NCI-H187 treated with DMSO at 0.1 percent for 48 hours (cell line): ENCODE data around the gene DAAM1.

Source experiments
- DNase-seq: peaks from one replicate; lab custom pipeline; 2025; lab: John Stamatoyannopoulos, UW

The DAAM1 gene

DNA sequence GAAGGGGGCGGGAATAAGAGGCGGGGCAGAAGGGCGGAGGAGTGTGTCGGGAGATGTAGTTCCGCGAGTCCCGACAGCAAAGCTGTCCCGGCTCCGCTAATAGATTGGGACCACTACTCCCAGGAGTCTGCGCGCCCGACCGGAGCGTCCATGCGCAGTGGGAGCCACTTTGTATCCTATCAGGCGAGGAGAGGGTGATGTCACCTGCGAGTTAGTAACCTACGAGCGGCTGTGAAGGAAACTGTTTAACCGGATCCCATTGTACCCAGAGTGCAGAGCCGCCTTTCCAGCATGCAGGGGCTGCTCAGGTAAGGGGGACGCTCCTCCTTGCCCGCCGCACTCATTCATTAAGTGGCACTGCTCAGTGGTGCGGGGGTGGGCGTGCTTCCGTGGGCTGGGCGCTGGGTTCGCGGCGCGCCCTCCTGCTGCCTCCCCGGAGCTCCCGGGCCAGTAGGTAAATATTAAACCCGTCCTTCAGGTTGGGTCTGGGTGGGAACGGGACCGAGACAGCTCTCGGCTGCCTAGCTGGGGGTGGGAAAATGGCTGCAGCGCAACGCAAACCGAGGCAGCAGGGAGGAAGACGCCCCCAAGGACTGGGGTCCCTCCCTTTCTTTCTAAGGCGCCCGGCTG lies at the start of gene DAAM1:
Gene DAAM1, plus strand, starts transcription at position 207 of the 630 bp plus-strand sequence. CDS start 74,811 bp downstream, outside the sequence.
- DNase-seq: peak; percentile 96

DNA sequence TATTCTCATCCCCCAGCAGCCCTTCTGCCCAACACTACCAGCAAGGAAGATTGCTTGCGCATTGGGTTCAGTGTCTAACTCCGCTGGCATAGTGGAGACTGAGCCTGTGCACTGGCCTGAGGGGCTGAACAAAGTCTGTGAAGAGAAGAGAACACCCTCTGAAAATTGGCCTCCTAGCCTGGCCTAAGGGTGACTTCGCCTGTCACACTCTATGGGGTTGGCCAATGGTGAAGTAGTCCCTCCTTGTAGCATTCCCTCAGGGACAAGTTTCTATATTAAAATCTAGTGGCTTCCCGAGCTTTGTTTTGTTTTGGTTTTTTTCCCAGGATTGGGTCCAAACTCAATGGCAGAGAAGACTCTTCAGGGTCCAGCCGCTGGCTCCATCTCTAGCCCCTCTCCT lies 49.1 kb upstream of the DAAM1 start:
- DNase-seq: no peak

DNA sequence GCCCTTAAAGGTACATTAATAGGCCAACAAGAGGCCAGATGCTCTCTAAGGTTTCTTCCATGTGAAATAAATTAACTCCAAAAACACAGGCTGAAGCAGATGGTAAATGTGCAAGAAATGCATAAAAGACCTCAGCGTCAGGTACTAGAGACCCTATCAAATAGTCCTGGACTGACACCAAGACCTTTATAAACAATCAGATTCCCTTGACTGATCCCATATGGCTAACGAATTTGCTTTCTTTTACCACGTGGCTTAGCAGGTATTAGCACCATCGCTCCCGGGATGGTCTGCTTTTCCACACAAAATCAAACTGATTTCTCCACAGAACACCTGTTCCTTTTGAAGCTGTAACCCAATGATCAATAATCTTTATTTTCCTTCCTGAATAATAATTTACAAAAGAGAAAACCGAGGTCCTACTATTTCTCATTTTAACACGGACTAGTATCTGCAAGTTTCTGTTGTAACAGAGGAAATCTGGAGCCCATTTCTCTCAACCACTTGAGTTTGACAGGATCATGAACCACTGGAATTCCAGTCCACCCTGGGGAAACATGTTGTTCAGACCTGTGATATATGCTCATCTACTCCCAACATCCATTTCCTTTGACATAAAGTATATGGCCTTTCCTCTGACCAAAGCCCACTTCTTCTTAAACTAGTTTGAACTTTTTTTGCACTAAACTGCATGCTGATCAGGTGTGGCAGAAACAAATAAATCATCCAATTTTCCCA lies 48.2 kb upstream of the DAAM1 start:
- DNase-seq: no peak

DNA sequence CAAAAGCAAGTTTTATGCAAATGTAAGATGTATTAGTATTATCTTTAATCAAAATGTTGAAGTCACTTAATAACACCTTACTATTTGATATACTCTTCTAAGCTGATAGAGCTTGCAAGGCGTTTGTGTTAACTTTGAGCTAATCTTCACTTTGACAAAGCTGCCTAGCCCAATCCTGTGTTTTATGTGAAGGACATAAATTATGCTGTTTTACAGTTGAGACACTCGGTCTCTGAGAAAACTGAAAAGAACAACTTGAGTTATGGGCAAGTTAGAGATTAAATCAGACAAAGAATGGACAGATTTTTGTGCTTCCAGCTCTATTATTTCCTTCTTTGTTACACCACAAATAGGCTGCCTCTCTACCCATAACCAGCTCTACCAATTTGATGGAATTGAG lies 42.0 kb upstream of the DAAM1 start:
- DNase-seq: no peak

DNA sequence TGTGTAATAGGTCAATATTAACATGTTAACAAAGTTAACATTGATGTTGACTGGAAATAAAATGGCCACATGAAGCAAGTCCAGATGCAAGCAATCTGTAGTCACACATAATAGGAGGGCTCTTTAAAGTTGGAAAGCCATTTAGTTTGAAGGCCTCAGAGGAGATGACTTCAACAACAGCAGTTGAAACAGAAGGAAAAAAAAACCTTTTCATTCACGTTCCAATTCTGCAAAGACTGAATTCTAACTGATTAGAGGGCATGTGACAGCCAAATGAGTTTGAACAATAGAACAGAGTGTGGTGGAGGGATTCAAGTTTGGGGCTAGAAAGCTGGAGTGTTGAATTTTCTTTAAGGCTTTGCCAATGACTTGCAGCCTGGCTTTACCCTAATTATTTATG lies 41.5 kb upstream of the DAAM1 start:
- DNase-seq: no peak

DNA sequence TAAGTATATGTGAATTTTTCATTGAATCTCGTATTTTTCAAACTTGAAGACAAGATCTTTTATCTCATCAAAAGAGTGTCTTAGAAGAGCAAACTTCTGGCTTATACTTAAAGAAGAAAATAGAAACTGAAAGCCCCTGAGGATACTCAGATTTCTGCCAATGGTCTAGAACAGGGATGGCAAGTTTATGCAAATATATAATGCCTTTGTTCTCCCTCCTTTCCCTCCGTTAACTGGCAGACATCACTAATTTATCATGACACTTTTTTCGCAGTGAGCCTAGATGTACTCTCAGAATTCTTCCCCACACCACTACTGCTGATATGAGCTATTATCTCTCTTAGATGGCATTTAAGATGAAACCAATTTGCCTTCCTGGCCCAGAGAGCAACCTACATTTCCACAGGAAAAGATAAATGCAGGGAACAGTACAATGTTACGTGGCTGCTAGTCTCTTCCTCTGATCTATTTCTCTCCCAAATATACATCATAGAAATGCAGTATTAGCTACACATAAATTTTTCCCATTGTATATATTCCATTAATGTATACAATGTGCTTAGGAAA lies 40.0 kb upstream of the DAAM1 start:
- no peak for DNase-seq

DNA sequence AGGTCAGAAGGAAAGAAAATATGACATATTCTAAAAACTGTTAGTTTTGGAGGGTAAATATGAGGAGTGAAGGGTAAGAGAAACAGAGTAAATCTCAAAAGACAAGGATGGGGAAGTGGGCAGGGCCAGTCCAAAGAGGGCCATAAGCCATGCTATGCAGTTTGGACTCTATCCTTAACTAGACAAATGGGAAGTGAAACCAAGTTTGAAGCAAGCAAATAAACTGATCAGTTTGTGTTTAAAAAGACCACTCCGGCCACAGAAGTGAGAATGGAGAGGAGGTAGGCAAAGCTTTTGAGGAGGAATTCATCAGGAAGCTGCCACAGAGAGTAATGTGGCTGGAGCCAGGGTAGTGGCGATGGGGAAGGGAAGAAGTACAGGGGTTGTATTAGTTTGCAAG lies 37.5 kb upstream of the DAAM1 start:
- no peak for DNase-seq

DNA sequence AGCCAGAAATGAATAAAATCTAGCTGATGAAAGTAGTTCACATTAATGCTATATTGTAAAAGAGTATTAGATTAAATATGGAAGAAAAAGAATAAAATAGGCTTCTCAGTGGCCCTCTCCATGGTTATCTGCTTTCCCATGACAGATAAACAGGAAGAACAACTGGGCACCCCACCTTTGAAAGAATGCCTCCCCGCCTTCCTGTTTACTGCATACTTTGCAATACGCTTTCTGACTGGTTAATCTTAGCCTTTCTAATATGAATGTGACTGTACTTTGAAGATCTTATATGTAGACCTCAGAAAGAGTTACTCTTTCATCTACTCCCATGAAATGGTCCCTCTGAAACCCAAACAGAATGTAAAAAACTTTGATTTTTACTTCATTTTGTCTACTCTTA lies 34.1 kb upstream of the DAAM1 start:
- no peak for DNase-seq

DNA sequence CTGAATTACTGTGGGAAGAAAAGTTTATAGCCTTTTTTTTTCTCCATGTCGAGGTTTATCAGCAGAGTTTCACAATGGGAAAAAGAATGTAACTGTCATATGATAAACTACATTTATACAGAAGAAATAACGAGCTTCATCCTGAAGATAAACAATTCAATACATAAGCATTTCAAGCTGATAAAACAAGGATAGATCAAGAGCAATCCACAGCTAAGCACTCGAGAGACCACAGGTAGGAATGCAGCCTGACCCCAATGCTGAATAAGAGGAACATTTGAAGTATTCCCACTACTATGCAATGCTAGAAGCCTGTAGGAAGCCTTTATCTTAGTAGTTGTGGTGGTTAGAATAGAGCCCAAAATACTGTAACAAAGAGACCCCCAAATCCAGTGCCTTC lies 32.6 kb upstream of the DAAM1 start:
- no peak for DNase-seq

DNA sequence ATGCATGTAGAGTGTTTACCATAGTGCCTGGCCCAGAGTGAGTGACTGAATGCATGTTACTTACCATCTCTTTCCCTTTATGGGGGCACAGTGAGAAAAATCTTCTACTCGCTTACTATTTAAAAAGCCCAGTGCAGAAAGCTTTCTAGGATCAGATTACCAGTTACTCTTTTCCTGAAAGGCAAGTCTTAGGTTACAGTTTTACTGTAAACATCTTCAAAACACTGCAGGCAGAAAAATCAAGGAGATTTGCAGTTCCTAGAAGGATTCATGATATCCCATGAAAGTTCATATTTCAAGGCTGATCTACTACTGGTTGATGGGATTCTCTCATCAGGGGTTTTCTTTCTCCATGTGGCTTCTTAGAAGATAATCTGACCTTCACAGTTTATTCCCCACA lies 29.3 kb upstream of the DAAM1 start:
- peak; percentile 77 for DNase-seq

DNA sequence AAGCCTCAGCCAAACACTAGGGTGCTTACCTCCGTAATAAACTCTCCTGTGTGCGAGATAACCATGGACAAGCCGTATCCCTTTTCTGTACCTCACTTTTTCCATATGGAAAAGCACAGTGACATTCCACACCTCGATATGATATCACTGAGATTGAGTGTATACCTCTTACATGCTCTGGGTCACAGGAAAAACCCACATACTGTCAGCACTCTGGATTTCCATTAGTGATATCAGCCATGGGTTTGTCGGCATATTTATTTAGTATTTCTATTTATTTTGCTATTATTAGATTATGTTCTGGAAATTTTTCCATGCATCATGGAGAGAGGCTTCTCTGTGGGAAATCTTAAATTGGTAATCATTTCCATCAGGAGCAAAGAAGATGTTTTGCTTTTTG lies 28.0 kb upstream of the DAAM1 start:
- DNase-seq: no peak

DNA sequence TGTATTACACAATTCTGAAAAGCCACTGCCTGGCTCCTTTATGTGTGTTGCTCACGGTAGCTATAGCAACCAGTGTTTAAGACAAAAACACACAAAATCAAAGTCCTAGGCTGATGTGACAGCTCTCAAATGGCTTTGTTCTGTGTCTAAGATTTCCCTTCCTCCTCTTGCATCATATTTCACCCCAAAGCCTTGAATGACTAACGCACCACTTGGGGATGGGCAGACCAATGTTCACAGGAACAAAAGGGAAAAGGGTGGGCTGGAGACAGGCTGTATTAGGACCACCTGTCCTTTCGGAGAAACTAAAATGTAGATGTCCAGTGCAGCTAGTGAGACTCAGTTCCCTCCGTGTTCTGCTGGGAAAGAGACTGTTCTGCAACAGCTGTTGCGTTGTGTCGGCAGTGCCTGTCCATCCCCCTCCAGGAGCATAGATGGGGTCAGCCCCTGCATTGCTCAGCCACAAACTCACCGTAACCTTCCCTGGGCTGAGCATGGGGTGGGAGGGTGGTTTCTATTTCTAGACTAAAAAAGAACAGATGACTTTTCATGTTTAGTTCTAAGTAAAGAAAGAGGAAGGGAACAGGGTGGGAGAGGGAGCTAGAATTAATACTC lies 26.8 kb upstream of the DAAM1 start:
- DNase-seq: no peak

DNA sequence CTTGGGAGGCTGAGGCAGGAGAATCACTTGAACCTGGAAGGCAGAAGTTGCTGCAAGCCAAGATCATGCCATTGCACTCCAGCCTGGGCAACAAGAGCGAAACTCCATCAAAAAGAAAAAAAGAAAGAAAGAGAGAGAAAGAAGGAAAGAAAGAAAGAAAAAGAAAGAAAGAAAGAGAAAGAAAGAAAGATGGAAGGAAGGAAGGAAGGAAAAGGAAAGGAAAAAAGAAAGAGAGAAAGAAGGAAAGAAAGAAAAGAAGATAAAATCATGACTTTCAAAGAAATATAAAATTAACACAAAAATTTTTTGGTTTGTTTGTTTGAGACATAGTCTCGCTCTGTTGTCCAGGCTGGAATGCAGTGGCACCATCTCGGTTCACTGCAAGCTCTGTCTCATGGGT lies 22.2 kb upstream of the DAAM1 start:
- DNase-seq: no peak

DNA sequence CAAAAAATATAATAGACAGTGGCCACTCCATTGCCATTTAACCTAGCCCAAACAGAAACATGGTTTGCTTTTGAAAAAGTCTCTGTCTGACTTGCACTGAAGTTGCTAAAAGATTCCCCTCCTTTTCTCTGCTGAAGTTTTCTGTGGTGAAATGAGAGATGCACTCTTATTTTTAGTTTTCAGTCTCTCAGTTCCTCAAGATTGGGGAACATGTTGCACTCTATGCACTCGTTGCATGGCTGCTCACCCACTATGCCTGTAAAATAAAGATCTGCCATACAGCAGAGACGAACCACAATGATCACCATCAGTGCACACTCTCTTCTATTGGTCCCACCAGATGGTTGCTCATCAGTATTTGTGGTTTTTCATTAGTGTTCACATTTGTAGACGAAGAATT lies 13.1 kb upstream of the DAAM1 start:
- no peak for DNase-seq

DNA sequence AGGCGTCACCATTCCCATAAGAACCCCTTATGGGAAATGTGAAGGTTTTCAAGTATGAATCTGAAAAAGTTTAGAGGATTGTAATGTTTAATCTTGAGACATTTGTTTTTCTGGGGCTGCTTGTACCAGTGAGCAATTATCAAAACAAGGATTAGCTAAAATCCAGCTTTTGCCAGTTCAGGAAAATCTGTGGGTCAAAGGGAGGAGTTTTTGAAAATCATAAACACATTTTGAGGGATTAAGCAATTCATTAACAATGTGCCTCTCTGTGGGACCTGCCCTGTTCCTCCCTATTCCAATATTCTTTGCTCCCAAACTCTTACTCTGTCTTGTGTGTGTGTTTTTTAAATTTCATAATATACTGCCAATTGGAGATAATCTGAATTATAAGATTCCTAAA lies 11.7 kb upstream of the DAAM1 start:
- DNase-seq: no peak

DNA sequence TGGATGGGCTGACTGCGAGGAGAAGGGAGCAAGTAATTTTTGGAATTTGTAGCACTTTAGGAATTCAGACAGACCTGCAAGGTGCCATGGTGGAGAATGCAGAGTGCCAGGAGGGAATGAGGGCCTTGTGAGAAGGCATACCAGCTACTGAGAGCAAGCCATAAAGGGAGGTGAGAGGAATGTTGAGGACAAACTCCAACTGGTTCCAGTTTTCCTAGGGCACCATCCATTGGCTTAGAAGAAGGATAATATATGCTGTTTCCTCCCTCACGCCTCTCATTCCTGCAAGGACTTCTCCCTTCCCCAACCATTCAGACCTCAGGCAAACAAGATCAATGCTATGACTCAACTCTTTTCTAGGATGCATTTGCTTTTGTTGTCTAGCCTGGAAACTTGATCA lies 11.2 kb upstream of the DAAM1 start:
- DNase-seq: no peak

DNA sequence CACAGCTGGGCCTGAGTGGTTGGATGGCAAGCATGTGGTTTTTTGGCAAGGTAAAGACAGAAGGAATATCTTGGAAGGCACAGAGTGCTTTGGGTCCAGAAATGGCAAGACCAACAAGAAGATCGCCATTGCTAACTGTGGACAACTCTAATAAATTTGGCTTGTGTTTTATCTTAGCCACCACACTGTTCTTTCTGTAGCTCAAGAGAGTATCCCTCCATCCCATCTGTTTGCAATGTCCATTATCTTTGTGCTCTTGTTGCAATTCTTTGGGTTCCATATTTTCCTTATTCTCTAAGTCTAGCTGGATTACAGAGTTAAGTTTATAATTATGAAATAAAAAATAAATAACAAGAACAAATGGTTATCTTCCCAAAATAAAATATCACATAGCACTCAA lies 6.7 kb upstream of the DAAM1 start:
- DNase-seq: no peak

DNA sequence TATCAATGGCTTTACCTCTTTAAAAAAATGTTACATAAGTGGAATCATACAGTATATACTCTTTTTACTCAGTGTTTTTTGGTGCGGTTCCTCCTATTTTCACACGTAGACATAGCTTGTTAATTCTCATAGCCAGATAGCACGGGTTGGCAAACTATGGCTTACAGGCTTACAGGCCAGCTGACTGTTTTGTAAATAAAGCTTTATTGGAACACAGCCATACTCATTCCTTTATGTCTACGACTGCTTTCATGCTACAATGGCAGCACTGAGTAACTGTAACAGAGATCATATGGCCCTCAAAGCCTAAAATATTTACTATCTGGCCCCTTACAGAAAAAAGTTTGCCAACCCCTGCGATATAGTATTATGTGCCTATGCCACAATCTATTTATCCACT lies 5.8 kb upstream of the DAAM1 start:
- DNase-seq: no peak

DNA sequence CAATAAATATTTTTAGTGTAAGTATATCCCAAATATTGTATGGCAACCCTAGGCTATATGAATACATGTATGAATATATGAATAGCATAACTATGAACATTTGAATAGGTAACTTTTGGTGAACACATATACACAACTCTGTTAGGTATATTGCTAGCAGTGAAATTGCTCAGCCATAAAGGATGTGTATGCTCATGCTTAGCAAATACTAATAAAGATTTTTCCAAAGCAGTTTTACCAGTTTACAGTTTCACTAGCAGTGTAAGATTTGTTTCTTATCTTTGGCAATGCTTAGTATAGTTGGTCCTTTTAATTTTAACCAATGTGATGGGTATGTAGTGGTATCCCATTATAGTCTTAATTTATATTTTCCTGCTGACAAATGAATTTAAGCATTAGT lies 5.3 kb upstream of the DAAM1 start:
- no peak for DNase-seq

DNA sequence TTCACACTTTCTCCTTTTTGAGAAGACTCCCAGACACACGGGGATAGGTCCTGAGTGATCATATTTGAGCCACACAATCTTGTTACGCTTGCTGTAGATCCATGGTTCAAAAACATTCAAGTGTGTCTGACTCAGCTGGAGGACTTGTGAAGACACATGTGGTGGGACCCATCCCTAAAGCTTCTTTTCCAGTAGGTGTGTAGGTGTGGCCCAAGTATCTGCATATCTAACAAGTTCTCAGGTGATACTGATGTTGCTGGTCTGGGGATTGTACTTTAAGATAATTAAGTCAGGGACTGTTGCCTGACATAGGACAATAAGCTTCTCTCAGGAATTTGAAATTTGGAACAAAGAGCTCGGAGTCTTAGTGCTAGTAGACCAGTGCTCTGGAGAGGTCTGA lies 4.1 kb upstream of the DAAM1 start:
- DNase-seq: no peak

DNA sequence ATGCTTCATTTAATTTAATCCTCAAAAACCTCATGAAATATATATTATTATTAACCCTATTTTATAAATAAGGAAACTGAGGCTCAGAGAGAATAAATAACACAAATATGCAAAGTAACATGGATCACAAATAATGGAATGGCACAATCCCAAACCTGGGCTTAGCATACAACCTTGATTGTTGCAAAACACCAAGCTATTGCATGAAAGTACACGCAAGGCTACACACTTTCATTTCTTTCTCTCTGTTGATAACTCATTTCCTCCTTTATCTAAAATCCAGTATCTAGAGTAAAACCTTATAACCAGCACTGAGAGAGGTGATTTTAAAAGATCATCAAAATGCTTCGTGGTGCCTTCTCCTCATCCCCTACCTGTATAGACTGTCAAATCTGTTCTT lies 2.8 kb upstream of the DAAM1 start:
- no peak for DNase-seq

DNA sequence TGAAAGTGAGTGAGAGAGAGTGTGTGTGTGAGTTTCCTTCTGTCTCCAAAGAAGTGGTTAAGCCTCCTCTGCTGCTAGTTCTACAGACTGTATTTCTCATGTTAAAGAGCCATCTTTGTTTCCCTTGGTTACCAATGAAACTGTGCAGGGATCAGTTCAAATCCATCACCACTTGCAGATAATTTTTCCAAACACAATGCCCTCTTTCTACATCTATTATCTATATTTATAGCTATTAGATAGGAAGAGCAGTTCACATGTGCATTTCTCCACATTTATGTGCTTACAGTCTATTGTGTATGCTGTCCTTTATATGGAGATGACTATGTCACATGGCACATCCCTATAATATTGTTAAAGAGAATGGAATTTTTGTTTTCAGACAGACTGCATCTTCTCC lies 2.2 kb upstream of the DAAM1 start:
- no peak for DNase-seq

DNA sequence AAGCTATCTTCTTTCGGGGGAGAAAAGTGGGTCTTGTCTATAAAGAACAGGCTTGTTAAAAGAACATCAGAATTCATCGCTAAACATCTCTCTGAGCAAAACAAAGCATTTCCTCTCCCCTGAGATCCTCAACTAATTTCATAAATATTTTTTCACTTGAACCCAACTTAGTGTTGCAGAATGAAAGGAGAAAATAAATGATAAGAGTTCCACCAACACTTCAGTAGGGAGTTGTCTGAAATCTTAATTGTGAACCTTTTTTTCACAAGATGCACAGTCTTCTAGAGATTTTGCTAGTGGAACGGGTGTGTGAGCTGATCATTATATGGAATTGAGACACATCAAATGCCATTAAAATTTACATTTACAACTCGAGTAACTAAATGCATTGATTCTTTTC lies 1.3 kb upstream of the DAAM1 start:
- DNase-seq: no peak
